ENCODE results near the gene SLC10A3. TPM values are rescaled to one million over a fixed set of nuclear protein-coding genes. Genes with fewer than 3 reads are reported as not detected.

SLC10A3 gene
- total RNA-seq, 1 donor from 2014 or later = 28.9 TPM

DNA sequence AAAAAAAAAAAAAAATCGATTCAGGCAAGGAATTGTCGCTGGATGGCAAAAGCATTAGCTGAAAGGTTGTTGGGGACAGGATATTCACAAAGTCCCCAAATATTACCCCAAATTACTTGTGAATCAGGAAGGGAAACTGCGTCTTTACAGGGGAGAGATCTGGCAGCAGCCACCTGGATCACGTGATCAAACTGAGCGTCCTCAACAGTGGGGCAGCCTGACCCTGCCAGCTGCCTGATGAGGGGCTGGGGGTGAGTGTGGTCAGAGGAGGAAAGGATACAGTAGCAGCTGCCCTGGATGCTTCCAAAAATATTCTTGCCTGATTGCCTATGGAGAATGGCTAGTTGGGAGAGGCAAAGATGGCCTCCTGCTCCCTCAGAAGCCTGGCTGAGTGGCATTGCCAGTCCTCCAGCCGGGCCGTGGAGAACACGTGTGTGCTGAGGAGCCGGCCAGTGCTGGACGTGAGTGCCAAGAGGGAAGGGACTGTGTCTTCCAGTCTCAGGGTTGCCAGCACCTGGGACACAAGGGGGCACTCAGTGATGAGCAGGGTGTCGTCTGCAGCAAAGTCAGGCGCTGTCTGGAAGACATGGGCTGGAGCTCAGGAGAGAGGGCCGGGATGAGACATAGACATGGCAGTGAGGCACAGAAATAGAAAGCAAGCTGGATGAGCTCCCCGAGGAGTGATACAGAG, 8.4 kb downstream of the SLC10A3 start:
- Mint-ChIP-seq H3K27me3 (ENCODE audit: low read depth) (no peaks in the 10 kb centered on the region), H3K4me1 (ENCODE audit: low read depth) (peaks cover 14% of the 10 kb centered on the region), H3K4me3 (ENCODE audit: unreplicated experiment) (no peak overlapping the region), H3K36me3 (ENCODE audit: low read depth) (peaks cover 3% of the 10 kb centered on the region), H3K27ac (ENCODE audit: unreplicated experiment) (no peak overlapping the region), H3K9me3 (ENCODE audit: low read depth) (peaks cover 4% of the 10 kb centered on the region)
- TF ChIP-seq, protein P1, sequence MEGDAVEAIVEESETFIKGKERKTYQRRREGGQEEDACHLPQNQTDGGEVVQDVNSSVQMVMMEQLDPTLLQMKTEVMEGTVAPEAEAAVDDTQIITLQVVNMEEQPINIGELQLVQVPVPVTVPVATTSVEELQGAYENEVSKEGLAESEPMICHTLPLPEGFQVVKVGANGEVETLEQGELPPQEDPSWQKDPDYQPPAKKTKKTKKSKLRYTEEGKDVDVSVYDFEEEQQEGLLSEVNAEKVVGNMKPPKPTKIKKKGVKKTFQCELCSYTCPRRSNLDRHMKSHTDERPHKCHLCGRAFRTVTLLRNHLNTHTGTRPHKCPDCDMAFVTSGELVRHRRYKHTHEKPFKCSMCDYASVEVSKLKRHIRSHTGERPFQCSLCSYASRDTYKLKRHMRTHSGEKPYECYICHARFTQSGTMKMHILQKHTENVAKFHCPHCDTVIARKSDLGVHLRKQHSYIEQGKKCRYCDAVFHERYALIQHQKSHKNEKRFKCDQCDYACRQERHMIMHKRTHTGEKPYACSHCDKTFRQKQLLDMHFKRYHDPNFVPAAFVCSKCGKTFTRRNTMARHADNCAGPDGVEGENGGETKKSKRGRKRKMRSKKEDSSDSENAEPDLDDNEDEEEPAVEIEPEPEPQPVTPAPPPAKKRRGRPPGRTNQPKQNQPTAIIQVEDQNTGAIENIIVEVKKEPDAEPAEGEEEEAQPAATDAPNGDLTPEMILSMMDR (IDR thresholded peaks at IDR 0.05) = no peak
- peak; percentile 91 for DNase-seq (ENCODE audit: low spot score)

DNA sequence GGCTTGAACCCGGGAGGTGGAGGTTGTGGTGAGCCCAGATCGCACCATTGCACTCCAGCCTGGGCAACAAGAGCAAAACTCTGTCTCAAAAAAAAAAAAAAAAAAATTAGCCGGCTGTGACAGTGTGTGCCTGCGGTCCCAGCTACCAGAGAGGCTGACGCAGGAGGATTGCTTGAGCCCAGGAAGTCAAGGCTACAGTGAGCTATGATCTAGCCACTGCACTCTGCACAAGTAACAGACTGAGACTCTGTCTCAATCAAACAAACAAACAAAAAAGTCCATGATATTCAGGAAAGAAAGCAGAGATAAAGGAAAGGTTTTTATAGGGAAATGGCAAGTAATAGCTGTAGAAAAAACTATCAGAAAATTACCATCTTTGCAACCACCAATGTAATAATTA, 9.2 kb downstream of the SLC10A3 start:
- no peak for DNase-seq (ENCODE audit: low spot score)
- H3K36me3 Mint-ChIP-seq (ENCODE audit: low read depth) = peaks cover 3% of the 10 kb centered on the region
- no peak overlapping the region for H3K27ac Mint-ChIP-seq (ENCODE audit: unreplicated experiment)
- H3K4me3 Mint-ChIP-seq (ENCODE audit: unreplicated experiment) = no peak overlapping the region
- TF ChIP-seq, protein P1 (IDR thresholded peaks at IDR 0.05) = no peak
- peaks cover 4% of the 10 kb centered on the region for H3K9me3 Mint-ChIP-seq (ENCODE audit: low read depth)
- H3K4me1 Mint-ChIP-seq (ENCODE audit: low read depth) = peaks cover 12% of the 10 kb centered on the region
- H3K27me3 Mint-ChIP-seq (ENCODE audit: low read depth) = no peaks in the 10 kb centered on the region

DNA sequence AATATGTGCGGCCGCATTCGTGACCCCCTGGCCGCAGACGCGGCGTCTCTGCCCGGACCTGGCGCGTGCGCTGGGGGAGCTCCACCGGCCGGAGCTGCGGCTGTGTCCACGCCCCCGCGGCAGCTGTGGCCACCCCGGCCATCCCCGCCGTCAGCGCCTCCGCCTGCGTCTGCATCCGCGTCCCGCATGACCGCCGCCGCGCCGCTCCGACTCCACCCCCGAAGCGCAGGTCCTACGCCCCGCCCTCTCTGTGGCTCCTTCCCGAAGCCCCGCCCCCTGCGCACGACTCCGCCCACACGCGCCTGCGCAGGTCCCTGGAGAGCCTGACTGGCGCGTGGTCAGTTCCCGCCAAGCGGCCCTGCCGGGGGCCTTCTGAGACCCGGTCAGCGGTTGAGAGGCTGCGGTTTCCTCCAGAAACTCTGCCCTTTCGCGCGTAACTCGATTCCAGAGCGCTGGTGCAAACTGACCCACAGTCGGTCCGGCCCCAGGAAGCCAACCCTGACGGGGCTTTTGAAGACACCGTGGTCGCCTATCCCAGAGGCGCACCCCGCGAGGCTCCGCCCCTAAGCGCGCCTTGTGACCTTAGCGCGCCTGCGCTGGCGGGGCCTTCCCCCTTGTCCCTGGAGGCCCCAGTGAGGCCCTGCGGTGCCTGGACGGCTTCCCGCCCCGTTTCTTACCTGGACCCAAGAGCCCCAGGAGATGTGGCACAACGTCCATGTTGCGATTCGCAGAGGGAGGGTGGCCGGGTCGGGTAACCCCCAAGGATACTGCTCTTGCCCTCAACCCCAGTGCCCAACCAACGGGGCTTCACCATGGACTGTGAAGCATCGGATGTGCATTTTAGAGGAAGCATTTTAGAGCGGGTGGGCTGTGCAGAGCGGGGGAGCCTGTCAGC, 11.5 kb downstream of the SLC10A3 start, which contains the start of gene LAGE3:
LAGE3 (minus strand) TSS at position 554 of the 895 bp plus-strand sequence; CDS start at position 188, 366 bp downstream.
- Mint-ChIP-seq H3K9me3 (ENCODE audit: low read depth) (peaks cover 4% of the 10 kb centered on the region), H3K36me3 (ENCODE audit: low read depth) (peaks cover 3% of the 10 kb centered on the region)

DNA sequence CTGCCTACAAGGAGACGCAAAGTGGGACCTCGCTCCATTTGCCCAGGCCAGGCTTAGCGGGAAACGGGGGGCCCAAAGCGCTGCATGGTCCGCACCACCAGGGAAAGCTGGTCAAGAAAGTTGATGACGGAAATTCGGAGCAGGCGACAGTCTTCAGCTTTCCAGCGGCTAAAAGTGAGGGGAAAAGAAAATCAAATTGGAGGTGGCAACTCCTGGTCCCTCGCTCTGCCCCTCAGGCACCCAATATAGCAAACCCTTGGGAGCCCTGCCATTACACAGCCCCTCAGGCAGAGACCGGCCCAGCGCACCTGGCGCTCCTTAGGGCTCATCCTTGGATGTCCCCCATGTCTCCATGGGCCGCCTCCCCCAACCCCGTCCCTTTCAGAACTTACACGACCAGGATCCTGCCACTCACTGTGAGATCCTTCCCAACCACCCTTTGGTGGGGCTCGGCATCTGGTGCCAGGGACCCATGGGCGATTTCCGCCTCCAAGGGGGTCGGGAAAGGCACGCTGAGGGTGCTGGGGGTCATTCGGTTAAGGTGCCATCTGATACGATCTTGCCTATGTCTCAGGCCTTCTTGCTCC, 12.4 kb downstream of the SLC10A3 start:
- peaks cover 3% of the 10 kb centered on the region for H3K36me3 Mint-ChIP-seq (ENCODE audit: low read depth)
- H3K9me3 Mint-ChIP-seq (ENCODE audit: low read depth) = no peaks in the 10 kb centered on the region
- peak overlapping the region; percentile 88 for H3K27ac Mint-ChIP-seq (ENCODE audit: unreplicated experiment)
- TF ChIP-seq, protein P1 (IDR thresholded peaks at IDR 0.05) = no peak
- no peak for DNase-seq (ENCODE audit: low spot score)
- H3K4me3 Mint-ChIP-seq (ENCODE audit: unreplicated experiment) = peak overlapping the region; percentile 78
- peaks cover 8% of the 10 kb centered on the region for H3K4me1 Mint-ChIP-seq (ENCODE audit: low read depth)
- no peaks in the 10 kb centered on the region for H3K27me3 Mint-ChIP-seq (ENCODE audit: low read depth)

More for the DNA sequence above, 11.5 kb downstream of the SLC10A3 start, which contains the start of gene LAGE3:
- Mint-ChIP-seq H3K27me3 (ENCODE audit: low read depth) (no peaks in the 10 kb centered on the region), H3K4me3 (ENCODE audit: unreplicated experiment) (peak within 1 kb of the TSS; percentile 78), H3K27ac (ENCODE audit: unreplicated experiment) (peak within 1 kb of the TSS; percentile 88), H3K4me1 (ENCODE audit: low read depth) (peaks cover 8% of the 10 kb centered on the region)
- peak; percentile 96 for DNase-seq (ENCODE audit: low spot score)
- TF ChIP-seq, protein P1 (IDR thresholded peaks at IDR 0.05) = no peak

DNA sequence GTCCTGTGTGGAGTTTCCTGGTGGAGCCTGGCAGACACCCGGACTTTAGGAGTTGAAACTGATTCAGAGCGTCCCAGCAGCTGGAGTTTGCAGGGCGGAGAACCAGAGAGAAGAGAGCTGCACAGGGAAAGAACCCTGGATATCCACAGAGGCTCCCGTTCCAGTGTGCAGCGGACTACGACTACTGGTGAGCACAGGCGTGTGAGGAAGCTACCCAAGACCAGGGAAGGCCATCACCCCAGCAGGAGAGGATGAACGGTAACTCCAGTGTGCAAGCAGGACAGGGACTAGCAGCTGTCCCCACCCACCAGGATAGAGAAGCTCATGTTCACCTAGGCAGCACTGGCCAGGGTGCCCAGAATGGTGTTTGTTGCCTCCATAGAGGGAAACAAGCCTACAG, 13.6 kb downstream of the SLC10A3 start:
- peaks cover 8% of the 10 kb centered on the region for H3K36me3 Mint-ChIP-seq (ENCODE audit: low read depth)
- DNase-seq (ENCODE audit: low spot score) = no peak
- no peak overlapping the region for H3K4me3 Mint-ChIP-seq (ENCODE audit: unreplicated experiment)
- no peaks in the 10 kb centered on the region for H3K27me3 Mint-ChIP-seq (ENCODE audit: low read depth)
- TF ChIP-seq, protein P1 (IDR thresholded peaks at IDR 0.05) = no peak
- H3K9me3 Mint-ChIP-seq (ENCODE audit: low read depth) = no peaks in the 10 kb centered on the region
- H3K27ac Mint-ChIP-seq (ENCODE audit: unreplicated experiment) = peak overlapping the region; percentile 45
- peaks cover 8% of the 10 kb centered on the region for H3K4me1 Mint-ChIP-seq (ENCODE audit: low read depth)
